Heart left ventricle (tissue), 16 donors: ENCODE measurements around the gene MRGPRE. TPM values are rescaled to one million over a fixed set of nuclear protein-coding genes. Genes with fewer than 3 reads are reported as not detected.
A peak's percentile ranks its signal among the peaks of the same experiment; 100 is the strongest.

Source experiments
- ATAC-seq, 4 donors: fragments of 200-7000 bp; cut with Tn5 transposase; one replicate each; pipeline ENCODE4 v1.9.1; 2020 to 2022; ENCODE audit warnings: moderate library complexity in 4 of 4, mild to moderate bottlenecking in 3 of 4, moderate number of reproducible peaks in 1 of 4
- DNase-seq, 5 donors: peaks; one replicate each; pipeline ENCODE4 v3.0.0-alpha.2; 2020
- H3K27ac ChIP-seq, 12 donors: fragments of 200-600 bp; sonication (generic) in 4 of 12; one replicate each; pipeline versions ENCODE4 v1.5.0 to v1.8.0; 2016 to 2022; ENCODE audit warnings: mild to moderate bottlenecking in 2 of 12
- H3K27me3 ChIP-seq, 9 donors: fragments of 200-600 bp; sonication (generic) in 2 of 9; one replicate each; pipeline versions ENCODE4 v1.5.1 to v1.8.0; 2016 to 2022; ENCODE audit warnings: mild to moderate bottlenecking in 3 of 9
- H3K36me3 ChIP-seq, 9 donors: fragments of 200-600 bp; sonication (generic) in 2 of 9; one replicate each; pipeline versions ENCODE4 v1.5.0 to v1.8.0; 2018 to 2022; ENCODE audit warnings: mild to moderate bottlenecking in 2 of 9
- H3K4me1 ChIP-seq, 12 donors: fragments of 200-600 bp; sonication (generic) in 4 of 12; one replicate each; pipeline versions ENCODE4 v1.5.0 to v1.8.0; 2016 to 2022; ENCODE audit warnings: mild to moderate bottlenecking in 3 of 12
- H3K4me3 ChIP-seq, 12 donors: fragments of 200-600 bp; sonication (generic) in 4 of 12; one replicate each; pipeline versions ENCODE4 v1.5.0 to v1.8.0; 2017 to 2022; ENCODE audit warnings: mild to moderate bottlenecking in 9 of 12, moderate library complexity in 4 of 12
- H3K9me3 ChIP-seq, 12 donors: fragments of 200-600 bp; sonication (generic) in 4 of 12; one replicate each; pipeline versions ENCODE4 v1.5.0 to v1.8.0; 2016 to 2022; ENCODE audit warnings: mild to moderate bottlenecking in 1 of 12
- CTCF ChIP-seq, 12 donors: fragments of 200-600 bp; sonication (generic) in 4 of 12; IDR thresholded peaks; one replicate each; pipeline versions ENCODE4 v1.5.0 to v1.8.0; 2018 to 2022; ENCODE audit warnings: antibody characterized with exemption in 12 of 12, mild to moderate bottlenecking in 5 of 12
- POLR2A ChIP-seq, 2 donors: fragments of 450-650 bp; IDR thresholded peaks; one replicate each; pipeline ENCODE4 v1.6.1; 2017; ENCODE audit warnings: antibody characterized with exemption in 2 of 2, mild to moderate bottlenecking in 2 of 2, moderate library complexity in 2 of 2
- WGBS, 4 donors: extraction: QIAGEN DNeasy Blood & Tissue Kit in 2 of 4; methylation state at CpG; one replicate each; pipeline versions ENCODE4 v1.1.5 to v1.1.7; 2013 to 2018; 5-methylcytosine and 5-hydroxymethylcytosine counted together
- intact Hi-C, 10 donors: fragments of 100-400 bp; cut with DNase I; formaldehyde crosslinking; loops; one replicate each; pipeline versions ENCODE4 v1.11.1 to v1.14.2; 2022
- polyA plus RNA-seq, 2 donors: library from polyadenylated mRNA; stranded (reverse); fragments of 200-250 nt; gene quantifications; one replicate each; pipeline ENCODE4 v1.2.3, GENCODE V29; 2013
- total RNA-seq, 9 donors: library from RNA; depleted of rRNA in 2 of 9; stranded (reverse); fragments of >200 nt in 2 of 9; fragmentation: NEBNext Ultra II Directional in 3 of 9; extraction: Animal tissue kit (Norgen Biotek cat#: 25700) in 3 of 9; gene quantifications; one replicate each; pipeline versions ENCODE4 v1.1.0 to v1.2.4, GENCODE V29; 2016 to 2023
- donor health status: ischemic (EF 13 %, LVEDD 7.1; RV severe dilation, severe dysfunction).
- donor health status: healthy with polysubstance abuse.
- donor health status: DM: no; HTN: yes; CAD: no.
- donor health status: DM: no; HTN: no; CAD: no.
- donor health status: ischemic (EF 25% LVEDD 6.9; RV normal size, moderate dysfunction).
- donor health status: ischemic (EF 25% LVEDD 5.7; RV mildly dilated, moderate dysfunction).
- donor health status: healthy.
- donor health status: DM: yes; HTN: yes; CAD: no.
- donor health status: ischemic (EF 35%, LVEDD 5.7; RV mildly dilated, moderate dysfunction).
- donor health status: nonischemic (EF 11% LVEDD 7.7; RV severe dilation, severe dysfunction).
- donor health status: DM: yes; HTN: yes; CAD: no.
- donor health status: PGD.
- donor health status: ischemic (EF 29% LVEDD 5.4; RV normal size, mild dysfunction).
- donor health status: nonischemic (EF 23%, LVEDD 6.1; RV moderate dilation, normal function).

Gene MRGPRE
- total and polyA plus RNA-seq, 11 donors: 0.30 to 2.3 (median 0.65) TPM; not detected in 4

- Histone ChIP-seq H3K27ac (no peak overlapping the region), H3K36me3 (no peaks in the 10 kb centered on the region), H3K4me1 (peaks cover 0 to 22% (median 6%) of the 10 kb centered on the region in 12 donors), H3K4me3 (no peak overlapping the region), H3K27me3 (peaks cover 18 to 57% (median 37%) of the 10 kb centered on the region in 9 donors), H3K9me3 (no peaks in the 10 kb centered on the region)
- TF ChIP-seq CTCF (IDR thresholded peaks at IDR 0.05): no peak
- no peak for TF ChIP-seq POLR2A (IDR thresholded peaks at IDR 0.05)
- DNase-seq: peak in 1 of 5 donors; percentile 22
- 69 to 78% (median 74%) methylated on average over 11 to 12 of the region's 12 CpGs for WGBS, 4 donors
- intact Hi-C loops: no loop called here
- ATAC-seq: no peak
Observed at GRCh38 chr11:3200388-3201111, 31.7 kb downstream of the MRGPRE start.

- peaks cover 18 to 57% (median 37%) of the 10 kb centered on the region in 9 donors for H3K27me3 ChIP-seq
Observed at GRCh38 chr11:3199537-3200295, 32.5 kb downstream of the MRGPRE start.

GRCh38 chr11:3198815-3199214, 33.4 kb downstream of the MRGPRE start:
- Histone ChIP-seq H3K4me3 (no peak overlapping the region), H3K27ac (no peak overlapping the region), H3K4me1 (peaks cover 0 to 15% (median 3%) of the 10 kb centered on the region in 12 donors), H3K9me3 (no peaks in the 10 kb centered on the region), H3K36me3 (no peaks in the 10 kb centered on the region), H3K27me3 (peaks cover 18 to 56% (median 32%) of the 10 kb centered on the region in 9 donors)
- intact Hi-C loops: no loop called here
- ATAC-seq (no peak), DNase-seq (peak in 2 of 5 donors; percentile 11)
- TF ChIP-seq POLR2A (IDR thresholded peaks at IDR 0.05): no peak
- no peak for TF ChIP-seq CTCF (IDR thresholded peaks at IDR 0.05)
- WGBS, 4 donors: 85 to 93% (median 88%) methylated on average over 8 to 15 of the region's 15 CpGs

More at GRCh38 chr11:3199537-3200295, 32.5 kb downstream of the MRGPRE start:
- TF ChIP-seq CTCF (IDR thresholded peaks at IDR 0.05) (no peak), POLR2A (IDR thresholded peaks at IDR 0.05) (no peak)
- ATAC-seq: no peak
- no peak overlapping the region for H3K27ac ChIP-seq
- DNase-seq: no peak
- 66 to 76% (median 74%) methylated on average over 14 to 19 of the region's 19 CpGs for whole genome bisulfite sequencing, 4 donors
- H3K4me1 ChIP-seq: peaks cover 0 to 16% (median 3%) of the 10 kb centered on the region in 12 donors
- intact Hi-C loops: no loop called here
- H3K36me3 ChIP-seq: no peaks in the 10 kb centered on the region
- no peak overlapping the region for H3K4me3 ChIP-seq
- H3K9me3 ChIP-seq: no peaks in the 10 kb centered on the region

GRCh38 chr11:3197878-3198528, 34.2 kb downstream of the MRGPRE start:
- no peak for TF ChIP-seq POLR2A (IDR thresholded peaks at IDR 0.05)
- no peak for TF ChIP-seq CTCF (IDR thresholded peaks at IDR 0.05)

More at GRCh38 chr11:3197878-3198528, 34.2 kb downstream of the MRGPRE start:
- DNase-seq: peak in 1 of 5 donors; percentile 14
- no peak overlapping the region for H3K27ac ChIP-seq
- no peak for ATAC-seq
- H3K4me3 ChIP-seq: no peak overlapping the region
- no peaks in the 10 kb centered on the region for H3K36me3 ChIP-seq
- H3K27me3 ChIP-seq: peaks cover 11 to 48% (median 26%) of the 10 kb centered on the region in 9 donors
- H3K9me3 ChIP-seq: no peaks in the 10 kb centered on the region
- H3K4me1 ChIP-seq: peaks cover 0 to 7% (median 0%) of the 10 kb centered on the region in 12 donors
- WGBS, 4 donors: 79 to 89% (median 82%) methylated on average over 5 to 8 of the region's 8 CpGs
- intact Hi-C loops: no loop called here
